ENCODE results near the gene HMCN1.

HMCN1 gene

GRCh38 chr1:185795181-185795580, 61.0 kb downstream of the HMCN1 start:
- no peak overlapping the region for H3K4me3 ChIP-seq (ENCODE audit: low read depth, low read length)
- TF ChIP-seq CTCF (IDR thresholded peaks at IDR 0.05; ENCODE audit: low read depth, low read length, missing control alignments): no peak
- no peak for DNase-seq (ENCODE audit: low read depth)

GRCh38 chr1:185798505-185798904, 64.3 kb downstream of the HMCN1 start:
- H3K4me3 ChIP-seq (ENCODE audit: low read depth, low read length): no peak overlapping the region
- DNase-seq (ENCODE audit: low read depth): no peak
- no peak for TF ChIP-seq CTCF (IDR thresholded peaks at IDR 0.05; ENCODE audit: low read depth, low read length, missing control alignments)

- no peak overlapping the region for H3K4me3 ChIP-seq (ENCODE audit: low read depth, low read length)
- DNase-seq (ENCODE audit: low read depth): no peak
- no peak for TF ChIP-seq CTCF (IDR thresholded peaks at IDR 0.05; ENCODE audit: low read depth, low read length, missing control alignments)
Observed at GRCh38 chr1:185803241-185803640, 69.0 kb downstream of the HMCN1 start.

GRCh38 chr1:185804206-185804605, 70.0 kb downstream of the HMCN1 start:
- no peak for TF ChIP-seq CTCF (IDR thresholded peaks at IDR 0.05; ENCODE audit: low read depth, low read length, missing control alignments)
- DNase-seq (ENCODE audit: low read depth): no peak
- H3K4me3 ChIP-seq (ENCODE audit: low read depth, low read length): no peak overlapping the region

- no peak overlapping the region for H3K4me3 ChIP-seq (ENCODE audit: low read depth, low read length)
- no peak for DNase-seq (ENCODE audit: low read depth)
- no peak for TF ChIP-seq CTCF (IDR thresholded peaks at IDR 0.05; ENCODE audit: low read depth, low read length, missing control alignments)
Observed at GRCh38 chr1:185804608-185805007, 70.4 kb downstream of the HMCN1 start.

GRCh38 chr1:185807275-185807674, 73.1 kb downstream of the HMCN1 start:
- H3K4me3 ChIP-seq (ENCODE audit: low read depth, low read length): no peak overlapping the region
- DNase-seq (ENCODE audit: low read depth): no peak
- TF ChIP-seq CTCF (IDR thresholded peaks at IDR 0.05; ENCODE audit: low read depth, low read length, missing control alignments): no peak

- DNase-seq (ENCODE audit: low read depth): no peak
- no peak overlapping the region for H3K4me3 ChIP-seq (ENCODE audit: low read depth, low read length)
- no peak for TF ChIP-seq CTCF (IDR thresholded peaks at IDR 0.05; ENCODE audit: low read depth, low read length, missing control alignments)
Observed at GRCh38 chr1:185808631-185809030, 74.4 kb downstream of the HMCN1 start.

Data from GM12864 (cell line).